SH-SY5Y (cell line): ENCODE data around the gene SAMD4A.

Experiments used
- GATA2 ChIP-seq: IDR thresholded peaks from 2 replicates; pipeline ENCODE4 v1.6.1; 2011; ENCODE audit warnings: mild to moderate bottlenecking, low read depth, low read length
- GATA3 ChIP-seq: IDR thresholded peaks from 2 replicates; pipeline ENCODE4 v1.6.1; 2011; ENCODE audit warnings: low read depth, mild to moderate bottlenecking, low read length, moderate library complexity

- TF ChIP-seq GATA2 (no peak), GATA3 (no peak)
Observed at GRCh38 chr14:54771411-54772027, 204.6 kb downstream of the SAMD4A start.
